ENCODE data around the gene CDCA7L.
"Not testable (repeated sequence)": the region's sequence is repeated elsewhere in the genome, so short reads cannot be mapped to it uniquely, and the experiment has no call there.

GRCh38 chr7:21883501-21883900 lies 62.2 kb downstream of the CDCA7L start:
- TF ChIP-seq EZH2 (IDR thresholded peaks at IDR 0.05); POLR2A (IDR thresholded peaks at IDR 0.05; ENCODE audit: borderline replicate concordance, extremely low read depth, insufficient read depth, insufficient read length); POLR2AphosphoS5 (IDR thresholded peaks at IDR 0.05; ENCODE audit: low read depth, low read length): not testable (repeated sequence)
